HTR-8/SVneo (cell line): ENCODE results near the gene GGA1.

Source experiments
- DNase-seq: peaks from one replicate; pipeline ENCODE4 v3.0.0; 2011; ENCODE audit warnings: low spot score, mixed read lengths; ENCODE audit not compliant: insufficient read length
- FAIRE-seq: peaks from 2 replicates; lab custom pipeline; 2011; peaks lifted over from hg19 to GRCh38; lab: Jason Lieb, UNC

The GGA1 gene

DNA sequence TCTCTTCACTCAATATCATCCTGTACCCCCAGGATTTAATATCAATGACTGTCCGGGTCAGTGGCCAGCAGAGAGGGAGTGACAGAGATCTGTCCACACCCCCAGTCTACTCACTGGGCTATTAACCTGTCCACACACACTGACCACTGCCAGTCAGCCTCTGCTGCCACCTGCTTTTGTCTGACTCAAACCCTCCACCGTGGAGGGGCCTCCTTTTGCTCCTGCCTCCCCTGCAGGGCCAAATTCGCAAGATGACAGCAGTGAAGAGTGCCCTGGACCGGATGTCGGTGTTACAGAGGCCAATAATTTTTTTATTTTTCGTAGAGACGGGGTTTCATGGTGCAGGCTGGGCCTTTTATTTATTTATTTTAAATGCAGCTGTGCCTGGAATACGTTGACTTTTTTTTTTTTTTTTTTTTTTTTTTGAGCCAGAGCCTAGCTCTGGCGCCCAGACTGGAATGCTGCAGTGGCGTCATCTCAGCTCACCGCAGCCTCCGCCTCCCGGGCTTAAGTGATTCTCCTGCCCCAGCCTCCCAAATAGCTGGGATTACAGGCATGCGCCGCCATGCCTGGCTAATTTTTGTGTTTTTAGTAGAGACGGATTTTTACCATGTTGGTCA lies 55.0 kb downstream of the GGA1 start:
- no peak for DNase-seq
- no peak for FAIRE-seq

DNA sequence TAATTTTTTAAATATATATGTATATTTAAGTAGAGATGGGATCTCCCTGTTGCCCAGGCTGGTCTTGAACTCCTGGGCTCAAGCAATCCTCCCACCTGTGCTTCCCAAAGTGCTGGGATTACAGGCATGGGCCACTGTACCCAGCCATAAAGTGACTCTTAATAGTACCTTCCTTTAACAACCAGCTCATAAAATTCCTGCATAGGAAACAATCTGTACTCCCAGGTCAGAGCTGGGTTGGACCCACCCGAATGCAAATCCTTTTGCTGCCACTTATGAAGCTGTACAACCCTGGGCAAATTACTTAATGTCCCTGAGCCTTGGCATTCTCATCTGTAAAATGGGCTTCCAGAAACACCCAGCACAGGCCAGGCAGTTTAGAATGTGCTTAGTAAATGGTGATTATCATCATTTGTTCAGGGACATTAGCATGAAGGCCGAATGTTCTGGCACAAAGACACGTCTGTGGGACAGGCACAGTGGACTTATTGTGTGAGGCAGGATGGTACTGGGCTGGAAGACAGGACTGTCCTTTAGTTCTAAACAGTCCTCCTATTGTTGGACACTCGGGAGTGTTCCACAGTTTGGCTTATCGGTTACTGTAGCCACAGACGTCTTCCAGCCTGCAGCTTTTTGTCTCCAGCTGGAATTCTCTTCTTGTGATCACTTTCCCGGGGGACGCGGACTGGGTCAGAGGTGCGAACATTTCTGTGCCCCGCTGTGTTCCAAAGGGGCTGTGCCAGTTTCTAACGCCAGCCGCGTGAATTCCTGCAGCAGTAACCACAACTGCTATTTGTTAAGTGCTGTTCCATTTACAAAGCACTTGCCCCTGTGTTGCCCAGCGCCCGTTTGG lies 55.8 kb downstream of the GGA1 start:
- FAIRE-seq (no peak), DNase-seq (no peak)

DNA sequence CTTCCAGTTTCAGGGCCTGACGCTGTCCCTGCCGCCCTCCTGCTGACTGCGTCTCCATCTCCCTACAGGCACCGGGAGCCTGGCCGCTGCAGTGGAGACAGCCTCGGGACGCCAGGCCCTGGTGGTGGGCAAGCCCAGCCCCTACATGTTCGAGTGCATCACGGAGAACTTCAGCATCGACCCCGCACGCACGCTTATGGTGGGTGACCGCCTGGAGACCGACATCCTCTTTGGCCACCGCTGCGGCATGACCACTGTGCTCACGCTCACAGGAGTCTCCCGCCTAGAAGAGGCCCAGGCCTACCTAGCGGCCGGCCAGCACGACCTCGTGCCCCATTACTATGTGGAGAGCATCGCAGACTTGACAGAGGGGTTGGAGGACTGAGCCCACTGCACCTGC lies 56.9 kb downstream of the GGA1 start:
- FAIRE-seq (no peak), DNase-seq (no peak)

DNA sequence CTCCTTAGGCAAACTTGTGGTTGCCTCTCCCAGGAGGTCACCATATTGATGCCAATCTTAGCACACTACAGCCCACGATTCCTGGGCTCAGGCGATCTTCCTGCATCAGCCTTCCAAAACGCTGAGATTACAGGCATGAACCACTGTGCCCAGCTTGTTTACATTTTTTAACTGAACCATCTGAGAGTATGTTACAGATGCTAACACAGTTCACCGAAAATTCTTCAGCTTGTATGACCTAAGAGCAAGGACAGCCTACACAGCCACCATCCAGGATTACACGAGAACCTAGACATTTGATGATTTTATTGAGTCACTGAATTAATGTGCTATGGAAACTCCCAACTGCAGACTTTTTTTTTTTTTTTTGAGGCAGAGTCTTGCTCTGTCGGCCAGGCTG lies 61.0 kb downstream of the GGA1 start:
- no peak for FAIRE-seq
- no peak for DNase-seq

DNA sequence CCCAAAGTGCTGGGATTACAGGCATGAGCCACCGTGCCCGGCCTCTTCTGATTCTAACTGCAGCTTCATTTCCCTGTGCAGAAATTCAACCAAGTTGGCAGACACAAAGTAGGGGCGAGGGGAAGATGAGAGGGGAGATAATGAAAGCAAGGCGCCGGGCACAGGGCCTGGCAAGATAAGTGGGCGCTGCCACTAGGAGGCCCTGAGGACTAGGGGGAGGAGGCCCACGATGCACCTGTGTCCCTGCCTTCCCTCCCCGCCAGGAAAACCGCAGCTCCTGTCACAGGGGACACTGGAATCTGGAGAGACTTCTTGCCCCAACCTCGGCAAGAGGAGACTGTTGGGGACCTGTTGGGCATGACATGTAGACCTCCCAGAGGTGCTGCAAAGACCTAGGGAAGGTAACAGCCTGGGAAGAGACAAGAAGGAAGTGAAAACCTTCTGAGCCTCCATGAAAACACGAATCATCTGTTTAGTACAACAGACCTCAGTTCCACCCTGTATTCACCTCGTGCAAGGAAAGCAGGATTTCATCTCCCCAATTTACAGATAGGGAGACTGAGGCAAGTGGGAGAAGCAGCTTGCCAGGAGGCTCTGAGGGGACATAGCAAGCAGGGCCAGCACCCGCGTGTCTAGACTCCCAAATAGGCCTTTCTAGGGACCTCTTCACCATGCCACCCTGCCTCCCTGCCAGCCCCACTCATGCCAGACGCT lies 63.7 kb downstream of the GGA1 start:
- no peak for FAIRE-seq

DNA sequence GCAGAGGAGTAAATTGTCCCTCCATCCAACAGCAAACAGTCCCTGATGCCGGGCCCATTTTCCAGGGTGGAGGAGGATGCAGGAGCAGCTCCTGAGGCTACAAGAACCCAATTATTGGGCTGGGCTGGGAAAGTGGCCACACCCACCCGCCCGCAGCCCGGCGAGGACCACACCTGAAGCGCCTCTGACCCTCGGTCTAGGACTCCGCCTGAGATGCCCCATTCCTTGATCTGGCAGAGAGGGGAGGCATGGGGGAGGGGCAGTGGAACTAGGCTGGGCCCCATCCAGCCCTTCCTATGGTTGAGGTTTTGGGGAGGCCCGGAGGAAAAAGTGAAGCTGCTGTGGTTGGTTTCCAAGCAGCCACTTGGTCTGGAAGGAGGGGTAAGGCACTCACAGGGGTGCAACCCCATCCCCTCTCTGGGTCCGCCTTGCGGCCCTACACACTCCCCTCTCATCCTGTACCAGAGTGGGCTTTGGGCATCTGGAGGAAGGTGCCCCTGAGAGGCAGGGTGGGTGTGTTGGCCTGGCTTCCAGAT lies 64.4 kb downstream of the GGA1 start:
- FAIRE-seq (no peak), DNase-seq (no peak)

More for the DNA sequence above, 63.7 kb downstream of the GGA1 start:
- no peak for DNase-seq

DNA sequence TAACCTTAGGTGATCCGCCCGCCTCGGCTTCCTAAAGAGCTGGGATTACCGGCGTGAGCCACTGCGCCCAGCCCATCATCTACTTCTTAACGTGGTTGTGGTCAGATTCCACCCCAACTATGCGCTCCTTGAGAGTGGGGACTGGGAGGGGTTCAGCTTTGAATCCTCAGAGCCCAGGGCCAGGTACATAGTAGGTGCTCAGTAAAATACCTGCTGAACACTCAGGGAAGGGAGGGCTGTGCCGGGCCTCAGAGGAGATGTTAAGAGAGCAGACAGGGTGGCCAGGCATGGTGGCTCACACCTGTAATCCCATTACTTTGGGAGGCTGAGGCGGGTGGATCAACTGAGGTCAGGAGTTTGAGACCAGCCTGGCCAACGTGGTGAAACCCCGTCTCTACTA lies 65.6 kb downstream of the GGA1 start:
- FAIRE-seq (no peak), DNase-seq (no peak)

DNA sequence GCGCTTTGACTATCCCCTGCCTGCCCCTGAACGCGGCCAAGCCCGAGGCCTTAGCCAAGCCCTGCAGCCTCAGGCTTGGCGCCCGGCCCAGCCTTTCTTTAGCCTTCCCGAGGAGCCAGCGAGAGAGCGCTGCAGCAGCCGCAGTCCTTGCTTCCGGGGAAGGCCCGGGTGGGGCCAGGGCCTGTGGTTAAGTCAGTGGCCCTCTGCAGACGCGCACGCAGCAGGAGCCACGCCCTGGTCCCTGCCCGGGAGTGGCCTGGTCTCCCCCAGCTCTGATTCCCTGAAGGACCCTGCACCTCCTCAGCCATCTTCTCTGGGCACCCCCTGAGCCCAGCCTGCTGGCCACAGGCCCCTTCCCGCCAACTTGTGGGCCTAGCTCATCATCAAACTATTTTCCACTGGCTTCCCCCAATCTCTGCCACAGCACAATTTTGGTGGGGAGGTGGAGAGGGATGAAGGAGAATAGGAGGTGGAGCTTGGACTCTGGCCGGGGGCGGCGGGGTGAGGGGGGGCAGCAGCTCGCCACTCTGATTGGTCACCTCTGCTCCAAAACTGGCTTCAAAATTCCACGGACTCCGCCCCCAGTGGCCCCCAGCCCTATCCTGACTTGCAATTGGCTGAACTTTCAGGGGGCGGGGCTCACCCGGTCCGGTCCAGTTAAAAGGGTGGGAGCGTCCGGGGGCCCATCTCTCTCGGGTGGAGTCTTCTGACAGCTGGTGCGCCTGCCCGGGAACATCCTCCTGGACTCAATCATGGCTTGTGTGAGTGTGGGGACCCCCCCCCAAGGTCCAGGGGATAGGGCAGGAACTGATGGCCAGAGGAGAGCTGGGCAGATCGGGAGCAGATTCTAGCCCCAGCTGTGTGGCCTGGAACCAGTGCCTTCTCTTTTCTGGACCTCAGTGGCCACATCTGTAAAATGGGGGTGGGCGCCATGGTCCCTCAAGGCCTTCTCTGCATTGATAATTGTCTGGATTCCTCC lies 66.6 kb downstream of the GGA1 start, which contains the start of gene LGALS1:
Gene LGALS1 (plus strand): TSS at position 686 of the 979 bp plus-strand sequence. CDS start 67 bp downstream, at position 753.
- DNase-seq, result peak; percentile 84
- FAIRE-seq, result no peak

DNA sequence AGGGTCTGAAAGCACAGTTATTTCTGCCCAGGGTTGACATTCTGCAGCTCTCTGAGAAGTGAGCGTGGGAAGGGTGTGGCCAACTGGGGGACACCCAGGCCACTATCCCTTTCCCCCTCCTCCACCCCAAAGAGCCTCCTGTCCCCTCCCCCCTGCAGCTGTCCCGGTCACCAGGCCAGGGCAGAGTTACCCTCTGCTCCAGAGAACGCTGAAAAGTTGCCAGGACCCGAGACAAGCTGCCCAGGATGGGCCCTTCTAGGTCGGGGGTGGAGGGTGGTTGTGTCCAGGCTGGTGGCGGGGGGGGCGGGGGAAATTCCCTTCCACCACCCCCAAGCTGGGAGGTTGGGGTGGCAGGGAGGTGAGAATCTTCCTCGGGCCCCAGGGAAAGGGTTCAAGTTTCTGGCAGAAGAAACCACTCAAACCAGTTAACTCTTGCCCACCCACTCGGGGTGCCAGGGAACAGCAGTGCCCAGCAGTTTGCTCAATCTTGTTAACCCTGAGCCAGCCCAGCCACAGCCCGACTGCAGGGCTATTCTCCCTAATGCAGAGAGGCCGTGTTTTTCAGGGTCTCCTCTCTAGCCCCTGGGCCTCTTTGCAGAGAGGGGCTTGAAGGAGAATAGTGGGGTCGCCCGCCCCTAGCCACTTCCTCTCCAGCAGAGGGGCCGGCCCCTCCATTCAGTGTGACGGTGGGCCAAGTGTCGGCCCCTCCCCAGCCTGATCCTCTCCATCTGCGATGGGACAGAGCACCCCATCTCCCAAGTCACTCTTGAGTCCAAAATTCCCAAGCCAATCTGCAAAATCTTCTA lies 67.5 kb downstream of the GGA1 start:
- no peak for FAIRE-seq

DNA sequence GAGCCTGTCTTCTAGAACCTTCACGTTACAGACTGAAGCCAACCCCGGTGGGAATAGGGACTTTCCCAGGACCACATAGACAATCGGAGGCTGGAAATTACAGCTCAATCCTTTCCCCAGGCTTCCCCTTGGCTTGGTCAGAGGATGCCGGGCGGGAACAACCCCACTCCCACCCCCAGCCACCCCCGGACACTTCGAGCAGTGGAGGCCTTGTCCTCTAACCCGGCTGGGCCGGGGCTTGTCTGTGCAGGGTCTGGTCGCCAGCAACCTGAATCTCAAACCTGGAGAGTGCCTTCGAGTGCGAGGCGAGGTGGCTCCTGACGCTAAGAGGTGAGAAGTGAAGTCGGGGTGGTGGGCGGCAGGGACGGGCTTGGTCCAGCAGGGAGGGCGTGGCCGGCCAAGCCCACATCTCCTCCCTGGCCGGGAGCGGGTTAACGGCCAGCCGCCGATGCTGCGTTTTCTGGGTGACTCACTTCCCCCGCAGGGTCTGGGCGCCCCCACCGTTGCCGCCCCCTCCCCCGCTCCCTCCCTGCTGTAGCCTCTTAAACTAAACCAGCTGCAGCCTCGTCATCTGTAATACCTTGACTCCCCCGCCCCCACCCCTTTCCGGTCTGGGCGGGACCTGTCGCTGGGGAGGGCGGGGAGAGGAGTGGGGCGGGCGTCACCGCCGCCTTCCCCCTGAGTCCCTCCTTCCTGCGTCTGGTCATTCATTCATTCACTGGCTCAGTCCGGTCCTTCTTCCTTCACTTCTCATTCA lies 68.3 kb downstream of the GGA1 start:
- DNase-seq, result peak; percentile 67
- no peak for FAIRE-seq

More for the DNA sequence above, 67.5 kb downstream of the GGA1 start:
- no peak for DNase-seq

DNA sequence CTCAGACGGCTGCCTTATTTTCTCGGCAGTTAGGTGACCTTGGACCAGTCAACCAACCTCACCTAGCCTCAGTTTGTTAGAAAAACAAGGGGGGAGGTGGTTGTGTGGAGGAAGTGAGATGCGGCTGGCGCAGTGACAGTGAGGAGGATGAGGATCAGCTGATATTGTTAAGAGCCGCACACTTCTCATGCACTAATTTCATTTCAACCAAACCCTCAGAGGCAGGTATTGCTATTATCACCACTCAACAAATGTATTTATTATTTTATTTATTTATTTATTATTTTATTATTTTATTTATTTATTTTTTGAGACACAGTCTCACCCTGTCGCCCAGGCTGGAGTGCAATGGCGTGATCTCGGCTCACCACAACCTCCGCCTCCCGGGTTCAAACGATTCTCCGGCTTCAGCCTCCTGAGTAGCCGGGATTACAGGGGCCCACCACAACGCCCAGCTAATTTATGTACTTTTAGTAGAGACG lies 68.9 kb downstream of the GGA1 start:
- DNase-seq (no peak), FAIRE-seq (no peak)

DNA sequence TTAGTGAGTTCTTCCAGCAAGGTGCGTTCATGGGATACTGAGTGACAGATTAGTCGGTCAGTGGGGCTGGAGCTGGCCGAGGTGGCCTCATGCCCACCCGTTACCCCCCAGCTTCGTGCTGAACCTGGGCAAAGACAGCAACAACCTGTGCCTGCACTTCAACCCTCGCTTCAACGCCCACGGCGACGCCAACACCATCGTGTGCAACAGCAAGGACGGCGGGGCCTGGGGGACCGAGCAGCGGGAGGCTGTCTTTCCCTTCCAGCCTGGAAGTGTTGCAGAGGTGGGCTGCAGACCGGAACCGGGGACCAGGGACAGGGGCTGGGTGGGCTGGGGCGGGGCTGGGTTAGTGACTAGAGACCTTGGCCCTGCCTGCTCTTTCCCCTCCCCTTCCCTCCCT lies 69.7 kb downstream of the GGA1 start:
- DNase-seq, result no peak
- no peak for FAIRE-seq

DNA sequence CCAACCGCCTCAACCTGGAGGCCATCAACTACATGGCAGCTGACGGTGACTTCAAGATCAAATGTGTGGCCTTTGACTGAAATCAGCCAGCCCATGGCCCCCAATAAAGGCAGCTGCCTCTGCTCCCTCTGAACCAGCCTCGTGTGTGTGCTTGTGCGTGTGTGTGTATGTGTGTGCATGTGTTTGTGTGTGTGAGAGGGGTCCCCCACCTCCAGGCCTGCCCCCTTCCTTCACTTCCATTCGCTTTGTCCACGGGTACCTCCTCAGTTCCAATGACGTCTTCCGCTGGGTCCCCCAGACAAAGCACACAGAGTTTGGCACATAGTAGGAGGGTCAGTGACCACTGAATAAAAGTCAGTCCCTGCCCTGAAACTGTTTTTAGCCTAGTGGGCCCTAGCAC lies 71.0 kb downstream of the GGA1 start:
- FAIRE-seq (no peak), DNase-seq (no peak)

DNA sequence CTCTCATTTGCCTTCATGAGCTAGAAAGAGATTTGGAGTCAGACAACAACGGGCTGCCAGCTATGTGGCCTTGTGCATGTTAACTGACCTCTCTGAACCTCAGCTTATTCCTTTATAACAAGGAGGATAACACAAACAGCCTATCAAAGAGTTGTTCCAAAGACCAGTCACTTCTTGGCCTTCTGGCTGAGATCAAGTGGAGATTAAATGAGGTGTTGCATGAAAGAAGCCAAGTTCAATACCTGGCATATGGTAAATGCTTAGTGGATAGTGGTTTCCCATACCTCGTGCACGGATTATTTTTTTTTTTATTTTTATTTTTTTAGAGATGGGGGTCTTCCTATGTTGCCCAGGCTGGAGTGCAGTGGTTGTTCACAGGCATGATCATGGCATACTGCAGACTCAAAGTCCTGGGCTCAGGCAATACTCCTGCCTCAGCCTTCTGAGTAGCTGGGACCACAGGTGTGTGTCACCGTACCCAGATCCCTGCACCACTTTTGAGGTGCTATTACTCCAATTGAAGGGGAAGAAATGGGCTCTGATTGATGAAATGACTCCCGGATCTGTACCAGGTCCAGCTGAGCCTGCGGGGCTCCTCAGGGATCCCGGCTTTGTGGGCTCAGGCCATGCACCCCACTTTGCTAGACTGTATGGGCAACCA lies 71.7 kb downstream of the GGA1 start:
- FAIRE-seq (no peak), DNase-seq (no peak)

DNA sequence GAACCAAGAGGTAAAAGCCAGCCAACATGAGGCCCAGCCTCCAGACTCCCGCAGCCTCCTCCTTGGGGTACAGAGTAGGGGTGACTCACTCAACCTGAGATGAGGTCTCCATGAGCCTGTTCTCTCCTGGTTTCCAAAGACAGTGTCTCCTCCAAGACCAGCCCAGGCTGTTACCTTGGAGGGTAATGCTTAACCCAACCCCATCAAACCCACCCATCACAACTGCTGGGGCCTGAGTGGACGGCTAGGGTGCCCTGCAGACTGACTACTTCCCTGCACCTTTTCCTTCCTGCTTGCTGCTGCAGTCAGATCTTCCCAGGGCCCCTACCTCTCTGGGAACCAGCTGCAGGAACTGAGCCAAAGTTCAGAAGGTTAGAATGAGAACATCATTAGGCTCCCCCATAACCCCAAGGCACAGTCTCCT lies 72.4 kb downstream of the GGA1 start:
- FAIRE-seq (no peak), DNase-seq (no peak)

DNA sequence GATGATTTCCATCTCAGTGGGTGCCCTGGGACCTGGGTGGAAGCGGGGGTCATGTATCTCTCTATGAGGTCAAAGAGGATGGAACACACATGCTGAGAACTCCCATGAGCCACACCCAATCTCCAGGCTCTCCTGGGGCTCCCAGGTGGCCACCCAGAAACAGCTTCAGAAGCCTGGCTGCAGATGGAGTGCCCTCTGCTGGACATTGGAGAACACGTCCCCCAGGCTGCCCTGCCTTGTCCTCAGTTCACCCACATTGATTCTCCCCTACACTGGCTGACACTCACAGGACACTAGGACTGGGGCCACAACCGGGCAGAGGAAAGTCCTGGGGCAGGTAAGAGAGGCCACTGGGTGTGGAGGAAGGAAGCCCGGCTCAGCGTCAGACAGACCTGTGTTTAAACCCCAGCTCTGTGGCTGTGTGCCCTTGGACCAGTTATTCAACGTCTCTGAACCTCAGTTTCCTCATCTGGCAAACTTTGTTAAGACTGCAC lies 73.0 kb downstream of the GGA1 start:
- DNase-seq (peak; percentile 55), FAIRE-seq (no peak)
